ENCODE results near the gene FOXP4.

FOXP4 gene

DNA sequence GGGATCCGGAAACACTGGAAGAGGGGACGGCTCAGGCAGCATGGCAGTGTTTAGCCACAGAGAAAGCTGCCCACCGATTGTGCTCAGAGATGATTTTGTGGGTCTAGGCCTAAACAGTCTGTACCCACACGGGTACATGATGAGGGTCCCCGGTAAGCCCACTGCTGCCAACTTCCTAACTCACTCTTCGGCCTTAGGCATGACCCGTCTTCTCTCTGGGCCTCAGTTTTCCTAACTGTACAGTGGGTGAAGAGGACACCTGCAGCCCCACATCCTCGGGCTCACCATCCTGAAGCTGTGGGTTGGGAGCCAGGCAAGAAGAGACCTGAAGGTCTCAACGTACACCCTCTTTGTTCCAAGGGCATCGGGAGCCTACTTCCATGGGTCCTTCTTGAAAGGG lies 6.5 kb downstream of the FOXP4 start:
- H3K79me2 ChIP-seq (ENCODE audit: insufficient read depth, low read length), result no peaks in the 10 kb centered on the region
- no peaks in the 10 kb centered on the region; the same call in 1 of the 2 replicates for H3K27me3 ChIP-seq (ENCODE audit: insufficient read depth, low read length)
- H3K9ac ChIP-seq (ENCODE audit: low read length), result no peak overlapping the region
- no peaks in the 10 kb centered on the region for H4K20me1 ChIP-seq (ENCODE audit: insufficient read depth, low read length)
- H3K36me3 ChIP-seq (ENCODE audit: insufficient read depth, low read length), result no peaks in the 10 kb centered on the region; the same call in 1 of the 2 replicates
- H3K4me2 ChIP-seq (ENCODE audit: low read length), result no peak overlapping the region
- TF ChIP-seq CTCF (IDR thresholded peaks at IDR 0.05; ENCODE audit: low read length) (no peak), EZH2 (IDR thresholded peaks at IDR 0.05; ENCODE audit: borderline replicate concordance, low read length) (no peak)
- H3F3A ChIP-seq (ENCODE audit: insufficient read depth, low read length), result no peaks in the 10 kb centered on the region
- no peak overlapping the region for H3K4me3 ChIP-seq (ENCODE audit: low read depth, low read length, poor library complexity, severe bottlenecking)
- no peak overlapping the region for H3K27ac ChIP-seq (ENCODE audit: low read depth, low read length, poor library complexity, severe bottlenecking)
- peaks cover 7% of the 10 kb centered on the region for H3K4me1 ChIP-seq (ENCODE audit: insufficient read depth, low read length, severe bottlenecking)
- H3K9me2 ChIP-seq (ENCODE audit: low read depth, low read length), result no peaks in the 10 kb centered on the region
- H3K9me3 ChIP-seq (ENCODE audit: low read length), result no peaks in the 10 kb centered on the region
- no peak overlapping the region for H2AFZ ChIP-seq (ENCODE audit: low read length)

DNA sequence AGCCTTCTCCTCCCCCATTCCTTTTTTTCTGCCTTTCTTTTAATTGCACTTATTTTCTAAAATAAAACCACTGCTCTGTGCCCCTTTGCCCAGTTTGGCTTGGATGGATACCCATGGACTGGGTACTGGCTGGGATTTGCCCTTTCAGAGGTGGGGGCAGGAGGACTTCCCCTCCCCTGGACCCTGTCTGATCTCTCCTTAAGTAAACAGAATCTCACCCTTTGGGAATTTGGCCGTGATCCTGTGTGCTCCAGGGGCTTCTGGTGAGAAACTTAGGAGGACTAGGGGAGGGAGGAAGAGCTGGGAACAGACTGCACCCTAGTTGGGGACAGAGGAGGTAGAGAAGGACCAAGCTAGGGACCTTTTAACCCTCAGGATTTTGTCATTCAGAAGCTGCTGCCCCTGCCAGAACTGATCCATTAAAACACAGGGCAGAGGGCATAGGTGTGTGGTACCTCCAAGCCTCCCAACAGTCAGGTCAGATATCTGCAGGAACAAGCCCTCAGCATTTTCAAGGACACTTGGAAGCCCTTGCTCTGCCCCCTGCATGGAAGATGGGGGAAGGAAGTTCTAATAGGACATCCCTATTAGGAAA lies 7.3 kb downstream of the FOXP4 start:
- H3K79me2 ChIP-seq (ENCODE audit: insufficient read depth, low read length), result no peaks in the 10 kb centered on the region
- H3K9me2 ChIP-seq (ENCODE audit: low read depth, low read length), result no peaks in the 10 kb centered on the region
- H2AFZ ChIP-seq (ENCODE audit: low read length), result no peak overlapping the region
- H3F3A ChIP-seq (ENCODE audit: insufficient read depth, low read length), result no peaks in the 10 kb centered on the region
- H3K27me3 ChIP-seq (ENCODE audit: insufficient read depth, low read length), result no peaks in the 10 kb centered on the region
- H3K9me3 ChIP-seq (ENCODE audit: low read length), result no peaks in the 10 kb centered on the region
- H4K20me1 ChIP-seq (ENCODE audit: insufficient read depth, low read length), result no peaks in the 10 kb centered on the region
- H3K4me2 ChIP-seq (ENCODE audit: low read length), result no peak overlapping the region
- no peak overlapping the region for H3K4me3 ChIP-seq (ENCODE audit: low read depth, low read length, poor library complexity, severe bottlenecking)
- no peak overlapping the region for H3K9ac ChIP-seq (ENCODE audit: low read length)
- no peak overlapping the region for H3K27ac ChIP-seq (ENCODE audit: low read depth, low read length, poor library complexity, severe bottlenecking)
- H3K36me3 ChIP-seq (ENCODE audit: insufficient read depth, low read length), result no peaks in the 10 kb centered on the region; the same call in 1 of the 2 replicates
- H3K4me1 ChIP-seq (ENCODE audit: insufficient read depth, low read length, severe bottlenecking), result no peaks in the 10 kb centered on the region
- no peak for TF ChIP-seq CTCF (IDR thresholded peaks at IDR 0.05; ENCODE audit: low read length)
- no peak for TF ChIP-seq EZH2 (IDR thresholded peaks at IDR 0.05; ENCODE audit: borderline replicate concordance, low read length)

- no peaks in the 10 kb centered on the region for H4K20me1 ChIP-seq (ENCODE audit: insufficient read depth, low read length)
- H3K4me3 ChIP-seq (ENCODE audit: low read depth, low read length, poor library complexity, severe bottlenecking), result no peak overlapping the region
- H3K27ac ChIP-seq (ENCODE audit: low read depth, low read length, poor library complexity, severe bottlenecking), result no peak overlapping the region
- H3K4me1 ChIP-seq (ENCODE audit: insufficient read depth, low read length, severe bottlenecking), result peaks cover 3% of the 10 kb centered on the region
- H3K27me3 ChIP-seq (ENCODE audit: insufficient read depth, low read length), result no peaks in the 10 kb centered on the region
- no peak overlapping the region for H3K9ac ChIP-seq (ENCODE audit: low read length)
- no peak overlapping the region for H2AFZ ChIP-seq (ENCODE audit: low read length)
- no peak for TF ChIP-seq EZH2 (IDR thresholded peaks at IDR 0.05; ENCODE audit: borderline replicate concordance, low read length)
- no peak for TF ChIP-seq CTCF (IDR thresholded peaks at IDR 0.05; ENCODE audit: low read length)
- H3K9me3 ChIP-seq (ENCODE audit: low read length), result no peaks in the 10 kb centered on the region
- no peaks in the 10 kb centered on the region for H3K79me2 ChIP-seq (ENCODE audit: insufficient read depth, low read length)
- H3K9me2 ChIP-seq (ENCODE audit: low read depth, low read length), result no peaks in the 10 kb centered on the region
- no peak overlapping the region for H3K4me2 ChIP-seq (ENCODE audit: low read length)
- no peaks in the 10 kb centered on the region for H3F3A ChIP-seq (ENCODE audit: insufficient read depth, low read length)
- no peaks in the 10 kb centered on the region for H3K36me3 ChIP-seq (ENCODE audit: insufficient read depth, low read length)
Measured at GRCh38 chr6:41555326-41556300, 9.4 kb downstream of the FOXP4 start.

Measured in OCI-LY1 (cell line).